Renal cortical epithelial cell (primary cell): ENCODE results near the gene CAMSAP1. TPM values are rescaled to one million over a fixed set of nuclear protein-coding genes. Genes with fewer than 3 reads are reported as not detected.
"Not testable (repeated sequence)": the region's sequence is repeated elsewhere in the genome, so short reads cannot be mapped to it uniquely, and the experiment has no call there.

Experiments
- DNase-seq: peaks from one replicate; pipeline ENCODE4 v3.0.0-alpha.2; 2011; ENCODE audit warnings: low read depth
- total RNA-seq: library from RNA; depleted of rRNA; stranded (reverse); fragments of >200 nt; gene quantifications from 2 replicates; pipeline ENCODE4 v1.2.3, GENCODE V29; 2014

The CAMSAP1 gene
- total RNA-seq, 1 donor from 2014 or later: 39.8 TPM

DNA sequence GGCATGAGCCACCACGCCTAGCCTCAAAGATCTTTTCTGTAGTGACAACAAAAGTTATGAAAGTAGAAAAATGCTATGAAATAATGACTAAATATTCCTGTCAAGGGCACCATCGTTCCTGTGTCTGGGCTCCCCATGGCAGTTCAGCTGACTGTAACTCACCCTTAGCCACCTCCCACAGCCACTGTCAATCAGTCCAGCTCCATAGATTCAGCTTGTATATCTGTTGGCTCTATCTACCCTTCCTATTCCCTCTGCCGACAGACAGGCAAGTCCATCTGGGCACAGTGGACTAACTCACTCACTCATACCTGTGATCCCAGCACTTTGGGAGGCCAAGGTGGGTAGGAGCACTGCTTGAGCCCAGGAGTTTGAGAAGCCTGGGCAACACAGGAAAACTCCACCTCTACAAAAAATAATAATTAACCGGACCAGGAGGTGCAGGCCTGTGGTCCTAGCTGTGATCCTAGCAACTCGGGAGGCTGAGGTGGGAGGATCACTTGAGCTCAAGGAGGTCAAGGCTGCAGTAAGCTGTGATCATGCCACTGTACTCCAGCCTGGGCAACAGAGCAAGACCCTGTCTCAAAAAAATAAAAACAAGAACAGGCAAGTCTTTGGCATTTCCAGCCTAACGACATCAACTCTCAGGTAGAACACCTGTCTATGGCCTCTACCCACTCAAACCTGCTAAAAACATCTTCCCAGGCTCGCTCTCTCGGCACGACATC is 6.2 kb downstream of the CAMSAP1 start:
- DNase-seq: no peak

DNA sequence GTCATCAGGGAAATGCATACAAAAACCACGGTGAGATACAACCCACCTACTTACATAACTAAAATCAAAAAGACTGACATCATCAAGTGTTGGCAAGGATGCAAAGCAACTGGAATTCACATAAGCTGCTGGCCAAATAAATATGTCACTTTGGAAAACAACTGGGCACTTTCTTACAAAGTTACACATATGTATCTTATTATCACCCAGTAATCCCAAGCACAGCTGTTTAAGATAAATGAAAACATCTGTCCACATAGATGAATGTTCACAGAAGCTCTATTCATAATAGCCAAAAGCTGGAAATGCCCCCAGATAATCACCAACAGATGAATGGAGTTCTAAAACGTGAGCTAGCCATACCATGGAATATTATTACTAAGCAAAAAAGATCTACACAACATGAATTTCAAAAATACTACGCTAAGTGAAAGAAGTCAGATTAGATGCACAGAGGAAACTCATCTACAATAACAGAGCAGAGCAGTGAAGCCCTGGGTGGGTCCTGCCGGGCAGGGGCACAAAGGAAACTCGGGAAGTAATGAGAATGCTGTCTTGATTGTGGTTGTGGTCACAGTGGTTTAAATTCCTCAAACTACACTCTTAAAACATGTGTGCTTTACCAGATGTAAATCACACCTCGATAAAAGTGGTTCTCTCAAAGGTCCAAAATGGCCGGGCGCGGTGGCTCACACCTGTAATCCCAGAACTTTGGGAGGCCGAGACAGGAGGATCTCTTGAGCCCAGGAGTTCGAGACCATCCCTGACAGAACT is 8.5 kb downstream of the CAMSAP1 start:
- DNase-seq: no peak

DNA sequence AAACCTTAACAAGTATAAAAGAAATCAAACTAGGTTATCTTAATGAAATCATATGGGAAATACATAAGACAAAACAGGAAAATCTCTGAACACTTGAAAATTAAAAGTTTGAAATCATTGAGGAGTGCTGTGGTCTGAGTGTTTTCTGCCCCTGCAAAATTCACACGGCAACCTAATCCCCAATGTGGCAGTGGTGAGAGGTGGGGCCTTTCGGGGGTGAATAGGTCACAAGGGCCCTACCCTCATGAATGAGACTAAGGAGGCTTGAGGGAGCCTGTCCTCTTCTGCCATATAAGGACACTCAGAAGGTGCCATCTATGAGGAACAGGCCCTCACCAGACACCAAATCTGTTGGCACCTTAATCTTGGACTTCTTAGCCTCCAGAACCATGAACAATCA is 10.7 kb downstream of the CAMSAP1 start:
- DNase-seq: no peak

DNA sequence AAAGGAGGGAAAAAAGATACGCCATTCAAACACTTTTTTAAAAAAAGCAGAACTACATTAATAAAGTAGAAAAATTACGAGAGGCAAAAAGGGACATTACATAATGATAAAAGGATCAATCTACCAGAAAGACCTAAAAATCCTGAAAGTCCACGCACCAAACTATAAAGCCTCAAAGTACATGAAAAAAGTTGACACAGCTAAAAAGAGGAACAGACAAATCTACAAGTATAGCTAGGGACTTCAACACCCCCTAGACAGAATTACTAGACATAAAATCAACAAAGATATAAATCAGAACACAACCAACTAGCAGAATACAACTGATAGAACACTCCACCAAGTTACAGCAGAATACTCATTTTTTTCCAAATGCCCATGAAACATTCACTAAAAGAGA is 11.1 kb downstream of the CAMSAP1 start:
- DNase-seq: no peak

DNA sequence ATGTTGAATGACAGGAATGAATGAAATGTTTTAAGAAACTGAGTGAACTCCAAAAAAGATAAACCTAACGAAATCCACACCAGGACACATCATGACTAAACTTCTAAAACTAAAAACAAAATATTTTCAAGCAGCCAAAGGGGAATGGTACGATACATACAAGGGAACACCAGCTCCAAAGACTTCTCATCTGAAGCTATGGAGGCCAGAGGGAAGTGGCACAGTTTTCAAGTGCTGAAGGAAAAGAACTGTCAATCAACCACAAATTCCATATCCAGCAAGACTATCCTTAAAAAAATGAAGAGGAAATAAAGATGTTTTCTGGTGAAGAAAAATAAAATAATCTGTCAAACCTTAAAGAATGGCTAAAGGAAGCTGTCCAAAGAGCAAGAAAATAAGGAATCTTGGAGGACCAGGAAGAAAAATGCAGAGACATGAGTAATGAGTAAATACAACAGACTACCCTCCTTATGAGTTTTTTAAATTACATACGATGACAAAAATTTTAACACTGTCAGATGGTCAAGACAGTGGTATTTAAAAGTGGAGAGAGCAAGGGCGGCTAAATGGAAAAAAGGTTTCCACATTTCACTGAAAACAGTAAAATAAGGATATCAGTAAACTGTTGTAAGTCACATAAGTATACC is 12.0 kb downstream of the CAMSAP1 start:
- no peak for DNase-seq

DNA sequence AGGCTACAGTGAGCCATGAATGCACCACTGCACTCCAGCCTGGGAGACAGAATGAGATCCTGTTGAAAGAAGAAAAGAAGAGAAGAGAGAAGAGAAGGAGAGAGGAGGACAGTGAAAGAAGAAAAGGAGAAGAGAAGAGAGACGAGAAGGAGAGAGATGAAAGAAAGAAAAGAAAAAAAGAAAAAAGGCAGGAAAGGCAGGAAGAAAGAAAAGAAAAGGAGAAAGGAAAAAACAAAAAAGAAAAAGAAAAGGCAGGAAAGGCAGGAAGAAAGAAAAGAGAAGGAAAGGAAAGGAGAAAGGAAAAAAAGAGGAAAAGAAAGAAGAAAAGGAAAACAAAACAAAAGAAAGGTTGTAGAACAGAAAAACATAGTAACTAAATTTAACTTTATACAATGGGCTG is 14.2 kb downstream of the CAMSAP1 start:
- no peak for DNase-seq

DNA sequence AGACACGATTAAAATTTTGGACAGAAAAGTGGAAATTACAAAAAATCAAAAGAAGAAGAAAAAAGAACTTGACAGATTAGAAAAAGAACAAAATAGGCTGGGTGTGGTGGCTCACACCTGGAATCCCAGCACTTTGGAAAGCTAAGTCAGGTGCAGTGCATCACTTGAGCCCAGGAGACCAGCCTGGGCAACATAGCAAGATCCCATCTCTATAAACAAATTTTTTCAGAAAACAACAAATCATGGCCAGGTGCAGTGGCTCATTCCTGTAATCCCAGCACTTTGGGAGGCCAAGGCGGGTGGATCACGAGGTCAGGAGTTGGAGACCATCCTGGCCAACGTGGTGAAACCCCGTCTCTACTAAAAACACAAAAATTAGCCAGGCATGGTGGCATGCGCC is 15.0 kb downstream of the CAMSAP1 start:
- DNase-seq: not testable (repeated sequence)

DNA sequence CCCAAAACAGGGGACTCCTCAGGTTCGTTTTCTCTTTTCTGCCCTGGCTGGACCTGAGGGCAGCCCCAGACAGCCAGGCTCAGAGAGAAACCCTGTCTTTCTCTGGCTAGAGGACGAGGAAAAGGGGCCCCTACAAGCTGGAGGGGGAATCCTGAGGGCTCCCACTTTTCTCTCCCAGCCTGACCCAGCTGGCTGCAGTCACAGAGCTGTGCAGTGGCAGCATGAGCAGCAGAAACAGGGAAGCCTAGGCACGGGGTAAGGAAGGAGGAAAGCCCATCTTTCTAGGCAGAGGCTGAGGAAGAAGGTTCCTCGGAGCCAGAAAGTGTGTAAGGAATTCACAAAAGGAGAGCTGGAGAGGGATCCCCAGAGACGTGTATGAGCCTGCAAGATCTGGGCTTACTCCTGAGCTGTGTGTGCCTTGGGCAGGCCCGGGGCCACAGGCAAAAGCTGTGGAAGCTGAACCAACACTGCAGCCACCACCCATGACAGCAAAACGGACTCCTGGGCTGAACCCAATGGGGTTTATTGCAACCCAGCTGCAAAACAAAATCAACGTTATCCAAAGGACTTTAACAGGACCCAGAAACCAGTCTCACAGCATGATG is 16.2 kb downstream of the CAMSAP1 start:
- DNase-seq: no peak

DNA sequence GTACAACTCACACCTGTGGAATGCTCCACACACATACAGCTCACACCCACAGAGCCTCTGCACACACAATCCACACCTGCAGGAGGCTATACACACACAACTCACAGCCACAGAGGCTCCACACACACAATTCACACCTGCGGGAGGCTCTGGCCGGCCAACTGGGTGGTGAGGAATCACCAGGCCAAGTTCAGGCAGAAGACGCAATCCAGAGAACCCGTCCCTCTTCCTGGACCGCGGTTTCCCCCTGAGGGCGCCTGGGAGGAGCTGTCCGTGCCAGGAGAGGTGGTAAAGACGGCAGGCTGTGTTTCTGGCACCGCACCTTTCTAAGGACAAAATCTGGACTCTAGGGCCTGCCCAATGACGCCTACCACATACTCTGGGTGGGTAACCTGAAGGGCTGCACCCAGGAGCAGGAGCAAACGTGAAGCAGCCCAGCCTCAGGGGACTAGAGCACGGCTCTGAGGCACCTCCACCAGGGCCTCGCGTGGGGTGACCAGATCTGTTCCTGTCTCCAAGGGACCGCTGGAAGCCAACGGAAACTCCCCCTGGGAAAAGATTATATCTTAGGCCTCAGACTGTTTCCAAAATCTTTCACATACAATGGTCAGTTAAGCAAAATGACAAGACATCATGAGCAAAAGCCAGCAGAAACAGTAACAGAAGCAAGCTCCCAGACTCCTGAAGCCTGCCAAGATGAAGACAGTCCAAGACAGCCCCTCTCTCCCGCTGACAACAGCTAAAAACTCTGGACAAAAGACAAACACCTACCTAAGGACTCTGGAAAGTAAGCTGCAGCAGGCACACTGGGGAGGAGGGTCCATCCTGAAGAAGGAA is 16.9 kb downstream of the CAMSAP1 start:
- no peak for DNase-seq

DNA sequence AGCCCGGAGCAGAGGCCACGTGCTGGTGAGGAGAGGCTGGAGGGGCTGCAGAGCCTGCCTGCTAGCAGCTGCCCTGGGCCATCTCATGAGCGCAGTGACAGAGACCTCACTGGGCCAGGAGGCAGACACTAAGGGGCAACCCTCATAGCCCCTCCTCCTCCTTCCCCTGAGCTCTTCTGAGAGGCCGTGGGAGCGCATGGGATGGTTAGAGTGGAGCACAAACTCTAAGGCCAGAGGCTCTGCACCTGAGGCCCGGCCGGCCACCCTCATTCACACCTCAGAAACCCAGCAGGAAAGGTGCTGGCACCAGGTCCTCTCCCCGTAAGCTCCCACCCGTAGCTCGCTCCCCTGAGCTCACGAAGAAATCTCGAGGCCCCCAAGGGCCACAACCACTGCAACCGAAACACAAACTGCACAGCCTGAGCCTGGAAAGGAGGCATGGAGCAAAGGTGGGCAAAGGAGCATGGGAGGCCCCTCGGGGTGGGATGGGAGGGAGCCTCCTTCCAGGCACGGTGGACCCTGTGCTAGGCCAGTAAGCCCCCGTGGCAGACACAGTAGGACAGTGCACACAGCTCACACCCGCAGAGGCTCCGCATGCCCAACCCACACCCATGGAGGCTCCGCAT is 17.7 kb downstream of the CAMSAP1 start:
- no peak for DNase-seq

DNA sequence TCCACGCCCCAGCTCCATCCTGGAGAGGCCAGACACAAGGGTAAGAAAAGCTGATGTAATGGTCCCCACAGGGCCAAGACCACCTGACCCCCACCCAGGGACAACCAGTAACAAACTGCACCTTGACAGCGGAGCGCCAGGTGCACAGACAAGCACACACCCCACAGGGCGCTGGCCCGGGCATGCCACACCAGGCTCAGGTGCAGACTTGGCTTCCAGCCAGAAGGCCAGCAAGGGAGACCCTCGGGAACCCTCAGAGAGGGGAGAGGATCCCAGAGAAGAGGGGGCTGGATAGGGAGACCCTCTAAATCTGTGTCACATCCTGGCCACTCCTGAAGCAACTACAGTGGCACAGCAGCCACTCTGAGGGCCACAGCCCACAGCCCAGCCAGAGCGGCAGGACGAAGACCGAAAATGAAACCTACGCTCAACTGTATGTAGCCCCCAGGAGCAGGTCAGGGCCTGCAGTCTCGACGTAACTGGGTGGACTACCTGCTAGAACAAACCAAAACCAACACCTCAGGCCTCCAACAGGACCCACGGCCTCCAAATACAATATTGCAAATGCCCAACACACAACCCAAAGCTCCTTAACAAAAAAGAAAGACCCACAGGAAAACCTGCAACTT is 18.5 kb downstream of the CAMSAP1 start:
- no peak for DNase-seq

DNA sequence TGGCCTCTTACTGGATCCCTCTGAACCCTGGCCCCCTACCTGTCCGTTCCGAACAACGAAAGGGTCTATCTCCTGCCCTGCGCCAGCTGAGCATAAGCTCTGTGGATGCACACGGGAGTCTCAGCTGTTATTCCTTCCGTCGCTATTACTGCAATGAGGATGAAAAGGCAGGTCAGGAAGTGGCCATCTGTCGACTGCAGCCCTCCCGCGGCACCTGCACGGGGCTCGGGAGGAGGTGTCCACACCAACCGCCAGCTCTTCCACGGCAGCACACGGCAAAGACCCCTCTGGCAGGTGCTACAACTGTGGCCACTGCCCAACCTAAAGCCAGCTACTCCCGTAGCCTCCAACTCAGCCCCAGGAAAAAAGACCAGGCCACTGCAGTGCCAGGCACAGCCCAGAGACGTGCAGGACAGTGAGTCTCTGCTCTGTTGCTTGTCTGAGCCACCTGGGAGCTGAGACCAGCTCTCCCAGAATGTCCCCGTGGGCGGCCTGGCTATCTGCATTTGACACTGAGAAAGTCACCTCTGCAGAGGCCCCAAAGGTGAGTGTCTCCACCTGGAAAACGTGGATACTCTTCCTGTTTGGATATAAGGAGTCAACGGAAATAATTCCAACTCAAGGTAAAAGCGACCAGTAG is 19.1 kb downstream of the CAMSAP1 start:
- DNase-seq: no peak

DNA sequence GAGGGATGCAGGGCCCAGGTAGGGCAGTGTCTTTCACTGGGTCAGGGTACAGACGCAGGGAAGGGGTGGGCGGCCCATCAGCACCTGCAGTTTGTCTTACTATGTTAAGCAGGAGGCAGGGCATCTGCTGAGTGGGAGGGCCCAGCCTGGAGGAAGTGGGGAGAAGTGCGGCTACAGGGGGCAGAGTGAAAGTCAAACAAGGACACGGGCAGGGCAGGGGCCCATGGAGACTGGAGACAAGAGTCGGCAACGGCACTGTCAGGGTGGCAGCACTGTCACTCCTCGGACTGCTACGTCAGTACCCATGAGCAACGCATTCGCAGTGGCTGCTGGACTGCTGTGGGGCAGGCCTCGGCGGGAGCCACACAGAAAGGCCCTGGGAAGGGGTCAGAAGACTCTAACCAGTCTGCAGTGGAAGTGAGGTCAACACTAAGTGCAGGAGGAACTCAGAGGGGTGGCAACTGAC is 19.7 kb downstream of the CAMSAP1 start:
- DNase-seq: no peak

DNA sequence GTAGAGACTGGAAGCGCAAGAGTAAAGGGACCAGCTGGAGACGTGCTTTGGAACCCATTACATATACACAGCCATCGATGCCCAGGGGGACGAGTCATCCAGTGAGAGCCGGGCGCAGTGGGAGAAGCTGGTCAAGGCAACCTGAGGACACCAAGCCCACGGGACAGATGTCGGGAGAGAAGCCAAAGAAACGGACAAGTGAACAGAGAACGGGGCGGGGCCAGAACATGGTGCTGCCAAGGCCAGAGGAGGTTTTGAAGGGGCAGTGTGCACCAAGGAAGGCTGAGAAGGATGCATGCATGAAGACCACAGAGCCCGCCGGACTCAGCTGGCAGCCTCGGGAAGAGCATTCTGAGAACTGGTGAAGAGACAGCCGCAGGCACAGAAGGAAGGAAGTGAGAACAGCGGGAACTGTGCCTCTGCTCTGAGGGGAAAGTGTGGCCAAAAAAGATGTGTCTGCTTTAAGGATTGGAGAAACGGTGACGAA is 20.3 kb downstream of the CAMSAP1 start:
- DNase-seq: no peak

DNA sequence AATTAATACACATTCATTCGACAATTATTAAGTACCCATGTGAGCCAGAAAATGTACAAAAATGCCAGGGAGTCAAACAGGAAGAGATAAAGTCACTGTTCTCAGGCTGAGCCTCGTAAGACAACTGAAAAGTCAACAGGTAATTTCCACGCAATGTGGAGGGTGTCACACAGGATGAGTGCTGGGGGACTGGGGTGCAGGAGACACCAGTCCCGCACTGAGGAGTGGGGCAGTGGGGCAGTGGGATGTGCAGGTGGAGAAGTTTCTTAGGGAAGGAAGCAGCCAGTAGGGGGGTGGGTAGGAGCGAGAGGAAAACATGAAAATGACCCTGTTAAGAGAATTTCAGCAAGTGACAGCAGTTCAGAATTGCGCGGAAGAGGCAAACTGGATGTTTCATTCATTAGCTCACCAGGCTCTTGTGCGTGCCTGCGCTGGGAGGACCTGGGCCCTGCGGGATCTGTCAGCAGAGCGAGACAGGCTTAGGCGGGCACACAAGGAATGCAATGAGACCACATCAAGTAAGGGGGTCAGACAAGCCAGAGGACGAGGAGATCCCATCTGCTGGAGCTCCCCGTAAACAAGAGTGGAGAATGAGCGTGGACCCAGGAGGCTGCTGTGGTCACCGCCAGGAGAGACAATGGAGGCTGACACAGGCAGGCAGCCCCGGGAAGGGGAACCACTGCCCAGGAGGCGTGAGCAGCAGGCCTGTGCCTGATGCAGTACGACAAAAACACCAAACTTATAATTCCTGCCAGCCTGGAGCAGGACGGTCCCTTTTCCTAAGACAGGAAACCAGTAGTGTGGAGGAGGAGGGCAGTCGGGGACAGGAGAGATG is 21.0 kb downstream of the CAMSAP1 start:
- no peak for DNase-seq

DNA sequence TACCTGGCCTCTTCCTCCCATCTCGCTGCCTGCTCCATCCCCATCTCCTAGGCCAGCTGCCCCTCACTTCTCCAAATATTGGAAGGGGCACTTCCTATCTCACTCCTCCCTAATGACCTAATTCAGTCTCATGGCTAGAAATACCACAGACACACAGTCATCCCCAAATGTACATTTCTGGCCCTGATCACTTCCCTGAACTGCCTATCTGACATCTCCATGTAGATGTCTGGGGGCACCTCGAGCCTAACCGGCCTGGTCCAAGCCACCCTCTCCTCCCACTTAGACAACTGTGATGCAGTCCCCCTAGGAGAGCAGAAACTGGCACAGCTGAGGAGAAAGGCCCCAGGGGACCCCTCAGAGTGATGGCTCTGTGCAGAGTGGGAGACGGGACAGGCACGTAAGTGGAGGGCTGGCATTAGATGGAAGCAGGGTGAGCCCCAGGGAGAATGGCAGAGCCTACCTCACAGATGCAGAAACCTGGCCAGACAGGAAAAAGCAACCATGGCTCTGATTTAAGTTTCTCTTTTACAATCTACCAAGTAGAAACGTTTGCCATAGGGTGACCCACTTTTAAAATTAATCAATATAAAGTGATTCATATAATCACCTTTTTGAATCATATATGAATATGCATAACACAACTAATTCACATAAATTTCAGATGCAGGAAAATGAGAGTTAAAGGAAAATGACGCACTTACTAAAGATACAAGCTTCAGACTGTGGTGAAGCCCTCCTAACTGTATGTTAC is 22.1 kb downstream of the CAMSAP1 start:
- DNase-seq: no peak

DNA sequence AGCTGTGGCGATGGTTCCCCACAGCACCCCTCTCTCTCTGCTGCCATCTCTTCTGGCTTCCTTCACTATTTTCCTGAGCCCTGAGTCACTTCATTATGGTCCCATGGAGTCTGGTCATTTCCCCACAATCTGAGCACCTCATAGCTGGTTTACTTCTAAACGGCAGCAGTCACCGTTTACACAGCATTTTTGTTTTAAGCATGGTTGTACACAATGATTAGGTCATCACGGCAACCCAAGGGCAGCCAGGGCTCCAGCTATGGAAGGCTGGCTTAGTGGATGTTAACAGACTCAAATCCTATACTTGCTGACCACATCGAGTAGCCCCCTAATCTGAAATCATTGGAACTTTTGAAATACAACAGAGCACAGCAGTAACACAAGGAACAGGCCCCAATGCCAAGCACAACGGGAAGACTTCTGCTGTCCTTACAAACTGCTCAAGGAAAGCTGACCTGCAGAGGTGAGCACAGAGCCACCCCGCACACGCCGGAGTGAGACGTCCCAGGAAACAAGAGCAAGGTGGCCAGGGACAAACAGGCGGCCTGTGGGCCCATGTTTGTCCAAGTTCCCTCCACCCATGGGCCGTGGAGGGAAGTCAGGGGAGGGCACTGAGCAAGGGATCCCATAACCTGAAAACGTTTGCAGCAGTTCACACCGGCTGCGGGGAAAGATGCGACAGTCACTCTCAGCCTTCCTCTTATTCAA is 22.9 kb downstream of the CAMSAP1 start:
- peak; percentile 27 for DNase-seq
